Measurements from ENCODE around the gene MUC4. TPM values are rescaled to one million over a fixed set of nuclear protein-coding genes. Genes with fewer than 3 reads are reported as not detected.
A peak's percentile ranks its signal among the peaks of the same experiment; 100 is the strongest.

The MUC4 gene
- total RNA-seq, 1 experiment from 2014 or later, result not detected

DNA sequence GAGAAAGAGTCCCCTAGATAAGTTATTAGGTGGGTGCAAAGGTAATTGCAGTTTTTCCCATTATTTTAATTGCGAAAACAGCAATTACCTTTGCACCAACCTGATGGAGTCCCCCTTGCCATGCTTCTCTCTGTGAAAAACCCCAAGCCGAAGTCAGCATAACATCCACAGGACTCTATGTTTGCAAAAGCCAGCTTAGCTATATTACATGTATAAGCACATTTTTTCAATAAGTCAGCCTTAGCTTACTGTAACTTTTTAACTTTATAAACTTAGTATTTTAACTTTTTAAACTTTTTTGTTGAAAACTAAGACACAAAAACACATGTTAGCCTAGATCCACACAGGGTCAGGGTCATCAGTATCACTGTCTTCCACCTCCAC lies 112.3 kb downstream of the MUC4 start:
- Histone ChIP-seq H3K27ac (ENCODE audit: low read depth, low read length, poor library complexity, severe bottlenecking) (no peak overlapping the region), H3K4me3 (ENCODE audit: low read depth, low read length, poor library complexity, severe bottlenecking) (no peak overlapping the region), H3K36me3 (ENCODE audit: insufficient read depth, low read length, poor library complexity, severe bottlenecking) (no peaks in the 10 kb centered on the region), H3K9me3 (ENCODE audit: low read depth, low read length, poor library complexity, severe bottlenecking) (no peaks in the 10 kb centered on the region), H3K27me3 (replicated peaks; ENCODE audit: insufficient read depth, low read depth, low read length, poor library complexity) (no peaks in the 10 kb centered on the region), H3K4me1 (ENCODE audit: insufficient read depth, low read length, poor library complexity, severe bottlenecking) (peaks cover 10% of the 10 kb centered on the region)
- POLR2A ChIA-PET (ENCODE audit: low non-redundant PET), result no interaction called here
- intact Hi-C loops (cut with micrococcal nuclease; ENCODE audit: unreplicated experiment), result no loop called here
- CTCF ChIA-PET, result no interaction called here
- BruUV-seq (replicated peaks), result no TSS peak
- TF ChIP-seq, protein P1, sequence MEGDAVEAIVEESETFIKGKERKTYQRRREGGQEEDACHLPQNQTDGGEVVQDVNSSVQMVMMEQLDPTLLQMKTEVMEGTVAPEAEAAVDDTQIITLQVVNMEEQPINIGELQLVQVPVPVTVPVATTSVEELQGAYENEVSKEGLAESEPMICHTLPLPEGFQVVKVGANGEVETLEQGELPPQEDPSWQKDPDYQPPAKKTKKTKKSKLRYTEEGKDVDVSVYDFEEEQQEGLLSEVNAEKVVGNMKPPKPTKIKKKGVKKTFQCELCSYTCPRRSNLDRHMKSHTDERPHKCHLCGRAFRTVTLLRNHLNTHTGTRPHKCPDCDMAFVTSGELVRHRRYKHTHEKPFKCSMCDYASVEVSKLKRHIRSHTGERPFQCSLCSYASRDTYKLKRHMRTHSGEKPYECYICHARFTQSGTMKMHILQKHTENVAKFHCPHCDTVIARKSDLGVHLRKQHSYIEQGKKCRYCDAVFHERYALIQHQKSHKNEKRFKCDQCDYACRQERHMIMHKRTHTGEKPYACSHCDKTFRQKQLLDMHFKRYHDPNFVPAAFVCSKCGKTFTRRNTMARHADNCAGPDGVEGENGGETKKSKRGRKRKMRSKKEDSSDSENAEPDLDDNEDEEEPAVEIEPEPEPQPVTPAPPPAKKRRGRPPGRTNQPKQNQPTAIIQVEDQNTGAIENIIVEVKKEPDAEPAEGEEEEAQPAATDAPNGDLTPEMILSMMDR (conservative IDR thresholded peaks at IDR 0.05; ENCODE audit: low read depth, low read length), result no peak
- TF ChIP-seq EZH2 (IDR thresholded peaks at IDR 0.05; ENCODE audit: borderline replicate concordance, low read depth, low read length, poor library complexity, severe bottlenecking), result no peak
- DNase-seq (ENCODE audit: low spot score), result no peak

GRCh38 chr3:195698647-195699387 lies 112.9 kb downstream of the MUC4 start:
- ChIA-PET POLR2A (ENCODE audit: low non-redundant PET) (no interaction called here), CTCF (no interaction called here)
- TF ChIP-seq, protein P1 (conservative IDR thresholded peaks at IDR 0.05; ENCODE audit: low read depth, low read length), result no peak
- no peak for TF ChIP-seq EZH2 (IDR thresholded peaks at IDR 0.05; ENCODE audit: borderline replicate concordance, low read depth, low read length, poor library complexity, severe bottlenecking)
- Histone ChIP-seq H3K9me3 (ENCODE audit: low read depth, low read length, poor library complexity, severe bottlenecking) (no peaks in the 10 kb centered on the region), H3K36me3 (ENCODE audit: insufficient read depth, low read length, poor library complexity, severe bottlenecking) (no peaks in the 10 kb centered on the region), H3K4me3 (ENCODE audit: low read depth, low read length, poor library complexity, severe bottlenecking) (no peak overlapping the region), H3K27ac (ENCODE audit: low read depth, low read length, poor library complexity, severe bottlenecking) (peak overlapping the region; percentile 17), H3K27me3 (replicated peaks; ENCODE audit: insufficient read depth, low read depth, low read length, poor library complexity) (no peaks in the 10 kb centered on the region), H3K4me1 (ENCODE audit: insufficient read depth, low read length, poor library complexity, severe bottlenecking) (peaks cover 10% of the 10 kb centered on the region)
- DNase-seq (ENCODE audit: low spot score), result no peak
- BruUV-seq (replicated peaks), result TSS peak; percentile 3
- intact Hi-C loops (cut with micrococcal nuclease; ENCODE audit: unreplicated experiment), result no loop called here

DNA sequence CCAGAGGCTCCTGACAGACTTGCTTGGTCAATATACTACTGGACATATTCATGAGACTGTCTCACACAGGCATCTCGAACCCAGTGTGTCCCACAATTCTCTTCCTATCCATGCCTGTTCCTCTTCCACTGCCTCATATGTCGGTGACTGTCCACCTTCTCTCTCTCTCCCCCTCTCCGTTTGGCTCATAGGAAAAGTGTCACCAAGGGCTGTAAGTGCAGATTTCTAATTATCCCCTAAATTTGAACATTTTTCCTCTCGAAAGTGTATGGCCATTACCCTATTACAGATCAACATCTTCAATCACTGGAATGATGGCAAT lies 113.4 kb downstream of the MUC4 start:
- no peak for TF ChIP-seq EZH2 (IDR thresholded peaks at IDR 0.05; ENCODE audit: borderline replicate concordance, low read depth, low read length, poor library complexity, severe bottlenecking)
- TF ChIP-seq, protein P1 (conservative IDR thresholded peaks at IDR 0.05; ENCODE audit: low read depth, low read length), result no peak
- intact Hi-C loops (cut with micrococcal nuclease; ENCODE audit: unreplicated experiment), result no loop called here
- DNase-seq (ENCODE audit: low spot score), result no peak
- ChIA-PET POLR2A (ENCODE audit: low non-redundant PET) (no interaction called here), CTCF (no interaction called here)
- no peak overlapping the region for H3K27ac ChIP-seq (ENCODE audit: low read depth, low read length, poor library complexity, severe bottlenecking)
- no peaks in the 10 kb centered on the region for H3K36me3 ChIP-seq (ENCODE audit: insufficient read depth, low read length, poor library complexity, severe bottlenecking)
- H3K27me3 ChIP-seq (replicated peaks; ENCODE audit: insufficient read depth, low read depth, low read length, poor library complexity), result no peaks in the 10 kb centered on the region
- H3K4me3 ChIP-seq (ENCODE audit: low read depth, low read length, poor library complexity, severe bottlenecking), result no peak overlapping the region
- H3K4me1 ChIP-seq (ENCODE audit: insufficient read depth, low read length, poor library complexity, severe bottlenecking), result peaks cover 10% of the 10 kb centered on the region
- H3K9me3 ChIP-seq (ENCODE audit: low read depth, low read length, poor library complexity, severe bottlenecking), result no peaks in the 10 kb centered on the region
- BruUV-seq (replicated peaks), result no TSS peak

All from A673 (cell line).